ENCODE results near the gene TTLL5. TPM values are rescaled to one million over a fixed set of nuclear protein-coding genes. Genes with fewer than 3 reads are reported as not detected.

Gene TTLL5
- total and polyA plus RNA-seq, 9 of the 15 experiments (the other 6 are each of a cell fraction or from before 2014, with no cell fraction given): 4.1 to 18.9 (median 12.6) TPM

- intact Hi-C loops (cut with micrococcal nuclease): no loop called here
- Histone ChIP-seq H3K4me3 (no peak overlapping the region), H3K27ac (ENCODE audit: extremely low read depth, low read depth, low read length) (no peak overlapping the region), H2AFZ (ENCODE audit: low read depth, low read length) (no peak overlapping the region), H3K27me3 (ENCODE audit: control insufficient read depth in 2 of 2, insufficient read depth in 2 of 2, low read length in 2 of 2) (no peaks in the 10 kb centered on the region), H4K20me1 (replicated peaks; ENCODE audit: control insufficient read depth, insufficient read depth, low read length) (no peaks in the 10 kb centered on the region), H3K36me3 (ENCODE audit: control insufficient read depth, insufficient read depth, low read length) (peaks cover 2% of the 10 kb centered on the region; the same call in 1 of the 3 replicates), H3K79me2 (ENCODE audit: control insufficient read depth, insufficient read depth, low read length) (no peaks in the 10 kb centered on the region), H3K9ac (ENCODE audit: insufficient read depth in 1 of 2, low read depth in 2 of 2, low read length in 2 of 2) (no peak overlapping the region), H3K9me3 (replicated peaks; ENCODE audit: control insufficient read depth, insufficient read depth, low read depth, low read length) (no peaks in the 10 kb centered on the region), H3K9me1 (ENCODE audit: control insufficient read depth, insufficient read depth, low read length) (no peaks in the 10 kb centered on the region), H3K4me1 (replicated peaks in 1 of 2; ENCODE audit: control insufficient read depth in 2 of 2, insufficient read depth in 2 of 2, low read length in 2 of 2) (peaks cover 0 to 3% of the 10 kb centered on the region in 2 experiments; a peak in 2 of 5 replicates), H3K4me2 (ENCODE audit: insufficient read depth, low read length) (no peak overlapping the region)
- in situ Hi-C loops (cut with MboI): no loop called here
- no TSS peak for BruUV-seq (replicated peaks)
- 54% methylated on average over 2 of the region's 2 CpGs for WGBS (ENCODE audit: insufficient coverage, low coverage, missing lambda C conversion rate)
- ChIA-PET CTCF (ENCODE audit: low intra/inter-chr PET ratio) (no interaction called here), POLR2A (interaction anchor here (1.1 kb wide), 1 partner anchor 239 kb away, joined by 3 read pairs; no protein-coding TSS in a partner anchor)
- ATAC-seq: no peak
- no peak for DNase-seq (ENCODE audit: extremely low read depth in 1 of 4, low spot score in 3 of 4)
- FAIRE-seq: no peak
- no peak for TF ChIP-seq GABPB1 (CRISPR knock-in tag; IDR thresholded peaks at IDR 0.05)
- TF ChIP-seq, protein P1, sequence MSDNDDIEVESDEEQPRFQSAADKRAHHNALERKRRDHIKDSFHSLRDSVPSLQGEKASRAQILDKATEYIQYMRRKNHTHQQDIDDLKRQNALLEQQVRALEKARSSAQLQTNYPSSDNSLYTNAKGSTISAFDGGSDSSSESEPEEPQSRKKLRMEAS (CRISPR knock-in tag; IDR thresholded peaks at IDR 0.05): no peak
- TF ChIP-seq IFI16 (CRISPR knock-in tag; IDR thresholded peaks at IDR 0.05): no peak
- TF ChIP-seq USF1 (CRISPR knock-in tag; IDR thresholded peaks at IDR 0.05): no peak
- no peak for TF ChIP-seq ZNF140 (CRISPR knock-in tag; IDR thresholded peaks at IDR 0.05)
- TF ChIP-seq TRIM24 (IDR thresholded peaks at IDR 0.05): no peak
- TF ChIP-seq KDM5B (IDR thresholded peaks at IDR 0.05; ENCODE audit: insufficient replicate concordance, low read depth, low read length): no peak
- no peak for TF ChIP-seq USF2 (CRISPR knock-in tag; IDR thresholded peaks at IDR 0.05)
- TF ChIP-seq, protein P2, sequence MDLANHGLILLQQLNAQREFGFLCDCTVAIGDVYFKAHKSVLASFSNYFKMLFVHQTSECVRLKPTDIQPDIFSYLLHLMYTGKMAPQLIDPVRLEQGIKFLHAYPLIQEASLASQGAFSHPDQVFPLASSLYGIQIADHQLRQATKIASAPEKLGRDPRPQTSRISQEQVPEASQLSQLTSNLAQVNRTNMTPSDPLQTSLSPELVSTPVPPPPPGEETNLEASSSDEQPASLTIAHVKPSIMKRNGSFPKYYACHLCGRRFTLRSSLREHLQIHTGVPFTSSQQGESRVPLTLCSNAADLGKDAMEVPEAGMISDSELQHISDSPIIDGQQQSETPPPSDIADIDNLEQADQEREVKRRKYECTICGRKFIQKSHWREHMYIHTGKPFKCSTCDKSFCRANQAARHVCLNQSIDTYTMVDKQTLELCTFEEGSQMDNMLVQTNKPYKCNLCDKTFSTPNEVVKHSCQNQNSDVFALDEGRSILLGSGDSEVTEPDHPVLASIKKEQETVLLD (IDR thresholded peaks at IDR 0.05): no peak
- TF ChIP-seq NR1H2 (CRISPR knock-in tag; IDR thresholded peaks at IDR 0.05): no peak
- TF ChIP-seq RBBP5 (IDR thresholded peaks at IDR 0.05; ENCODE audit: borderline replicate concordance, insufficient read depth, low read length, poor library complexity, severe bottlenecking): no peak
- TF ChIP-seq, protein P3, sequence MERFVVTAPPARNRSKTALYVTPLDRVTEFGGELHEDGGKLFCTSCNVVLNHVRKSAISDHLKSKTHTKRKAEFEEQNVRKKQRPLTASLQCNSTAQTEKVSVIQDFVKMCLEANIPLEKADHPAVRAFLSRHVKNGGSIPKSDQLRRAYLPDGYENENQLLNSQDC (CRISPR knock-in tag; IDR thresholded peaks at IDR 0.05): no peak
- TF ChIP-seq, protein P4, sequence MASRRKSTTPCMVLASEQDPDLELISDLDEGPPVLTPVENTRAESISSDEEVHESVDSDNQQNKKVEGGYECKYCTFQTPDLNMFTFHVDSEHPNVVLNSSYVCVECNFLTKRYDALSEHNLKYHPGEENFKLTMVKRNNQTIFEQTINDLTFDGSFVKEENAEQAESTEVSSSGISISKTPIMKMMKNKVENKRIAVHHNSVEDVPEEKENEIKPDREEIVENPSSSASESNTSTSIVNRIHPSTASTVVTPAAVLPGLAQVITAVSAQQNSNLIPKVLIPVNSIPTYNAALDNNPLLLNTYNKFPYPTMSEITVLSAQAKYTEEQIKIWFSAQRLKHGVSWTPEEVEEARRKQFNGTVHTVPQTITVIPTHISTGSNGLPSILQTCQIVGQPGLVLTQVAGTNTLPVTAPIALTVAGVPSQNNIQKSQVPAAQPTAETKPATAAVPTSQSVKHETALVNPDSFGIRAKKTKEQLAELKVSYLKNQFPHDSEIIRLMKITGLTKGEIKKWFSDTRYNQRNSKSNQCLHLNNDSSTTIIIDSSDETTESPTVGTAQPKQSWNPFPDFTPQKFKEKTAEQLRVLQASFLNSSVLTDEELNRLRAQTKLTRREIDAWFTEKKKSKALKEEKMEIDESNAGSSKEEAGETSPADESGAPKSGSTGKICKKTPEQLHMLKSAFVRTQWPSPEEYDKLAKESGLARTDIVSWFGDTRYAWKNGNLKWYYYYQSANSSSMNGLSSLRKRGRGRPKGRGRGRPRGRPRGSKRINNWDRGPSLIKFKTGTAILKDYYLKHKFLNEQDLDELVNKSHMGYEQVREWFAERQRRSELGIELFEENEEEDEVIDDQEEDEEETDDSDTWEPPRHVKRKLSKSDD (conservative IDR thresholded peaks at IDR 0.05; ENCODE audit: low read length): no peak
- no peak for TF ChIP-seq U2AF2 (optimal IDR thresholded peaks at IDR 0.05; ENCODE audit: low read depth, low read length)
- TF ChIP-seq, protein P5, sequence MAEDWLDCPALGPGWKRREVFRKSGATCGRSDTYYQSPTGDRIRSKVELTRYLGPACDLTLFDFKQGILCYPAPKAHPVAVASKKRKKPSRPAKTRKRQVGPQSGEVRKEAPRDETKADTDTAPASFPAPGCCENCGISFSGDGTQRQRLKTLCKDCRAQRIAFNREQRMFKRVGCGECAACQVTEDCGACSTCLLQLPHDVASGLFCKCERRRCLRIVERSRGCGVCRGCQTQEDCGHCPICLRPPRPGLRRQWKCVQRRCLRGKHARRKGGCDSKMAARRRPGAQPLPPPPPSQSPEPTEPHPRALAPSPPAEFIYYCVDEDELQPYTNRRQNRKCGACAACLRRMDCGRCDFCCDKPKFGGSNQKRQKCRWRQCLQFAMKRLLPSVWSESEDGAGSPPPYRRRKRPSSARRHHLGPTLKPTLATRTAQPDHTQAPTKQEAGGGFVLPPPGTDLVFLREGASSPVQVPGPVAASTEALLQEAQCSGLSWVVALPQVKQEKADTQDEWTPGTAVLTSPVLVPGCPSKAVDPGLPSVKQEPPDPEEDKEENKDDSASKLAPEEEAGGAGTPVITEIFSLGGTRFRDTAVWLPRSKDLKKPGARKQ (CRISPR knock-in tag; IDR thresholded peaks at IDR 0.05): no peak
These were observed 86.9 kb downstream of the TTLL5 start for GRCh38 chr14:75747899-75748298.
